ENCODE data around the gene CHCHD6.

The CHCHD6 gene

GRCh38 chr3:126997455-126998038, 293.5 kb downstream of the CHCHD6 start:
- Histone ChIP-seq H2AFZ (ENCODE audit: low read depth, low read length, severe bottlenecking) (no peak overlapping the region), H3K9me2 (replicated peaks; ENCODE audit: insufficient read depth, low read length) (no peaks in the 10 kb centered on the region), H3K9ac (ENCODE audit: low read length) (no peak overlapping the region), H3K9me3 (ENCODE audit: insufficient read depth, low read length) (no peaks in the 10 kb centered on the region), H3K27ac (ENCODE audit: low read depth, low read length) (no peak overlapping the region), H3K27me3 (ENCODE audit: low read length) (no peaks in the 10 kb centered on the region), H3F3A (ENCODE audit: insufficient read depth) (no peaks in the 10 kb centered on the region), H3K4me3 (ENCODE audit: insufficient read depth, low read length, poor library complexity, severe bottlenecking) (no peak overlapping the region), H3K36me3 (ENCODE audit: low read length) (no peaks in the 10 kb centered on the region), H3K4me2 (ENCODE audit: low read depth, low read length, poor library complexity, severe bottlenecking) (no peak overlapping the region), H4K20me1 (ENCODE audit: low read depth, low read length) (no peaks in the 10 kb centered on the region), H3K79me2 (ENCODE audit: insufficient read depth, low read length) (no peaks in the 10 kb centered on the region)
- TF ChIP-seq CTCF (IDR thresholded peaks at IDR 0.05; ENCODE audit: insufficient read depth, low read length, poor library complexity, severe bottlenecking): no peak
- TF ChIP-seq EZH2phosphoT487 (conservative IDR thresholded peaks at IDR 0.05; ENCODE audit: low read length): no peak

GRCh38 chr3:126998320-126998719, 294.3 kb downstream of the CHCHD6 start:
- Histone ChIP-seq H3K4me3 (ENCODE audit: insufficient read depth, low read length, poor library complexity, severe bottlenecking) (no peak overlapping the region), H3K4me2 (ENCODE audit: low read depth, low read length, poor library complexity, severe bottlenecking) (no peak overlapping the region), H4K20me1 (ENCODE audit: low read depth, low read length) (no peaks in the 10 kb centered on the region)

GRCh38 chr3:126998728-126999127, 294.7 kb downstream of the CHCHD6 start:
- no peak overlapping the region for H3K4me2 ChIP-seq (ENCODE audit: low read depth, low read length, poor library complexity, severe bottlenecking)
- no peaks in the 10 kb centered on the region for H4K20me1 ChIP-seq (ENCODE audit: low read depth, low read length)
- no peak overlapping the region for H2AFZ ChIP-seq (ENCODE audit: low read depth, low read length, severe bottlenecking)
- no peaks in the 10 kb centered on the region for H3K9me2 ChIP-seq (replicated peaks; ENCODE audit: insufficient read depth, low read length)
- H3K79me2 ChIP-seq (ENCODE audit: insufficient read depth, low read length): no peaks in the 10 kb centered on the region
- H3F3A ChIP-seq (ENCODE audit: insufficient read depth): no peaks in the 10 kb centered on the region
- H3K4me3 ChIP-seq (ENCODE audit: insufficient read depth, low read length, poor library complexity, severe bottlenecking): no peak overlapping the region
- H3K27ac ChIP-seq (ENCODE audit: low read depth, low read length): no peak overlapping the region
- TF ChIP-seq EZH2phosphoT487 (conservative IDR thresholded peaks at IDR 0.05; ENCODE audit: low read length) (no peak), CTCF (IDR thresholded peaks at IDR 0.05; ENCODE audit: insufficient read depth, low read length, poor library complexity, severe bottlenecking) (no peak)
- no peak overlapping the region for H3K9ac ChIP-seq (ENCODE audit: low read length)
- H3K9me3 ChIP-seq (ENCODE audit: insufficient read depth, low read length): no peaks in the 10 kb centered on the region
- H3K27me3 ChIP-seq (ENCODE audit: low read length): no peaks in the 10 kb centered on the region
- H3K36me3 ChIP-seq (ENCODE audit: low read length): no peaks in the 10 kb centered on the region

More at GRCh38 chr3:126998320-126998719, 294.3 kb downstream of the CHCHD6 start:
- Histone ChIP-seq H3K9me3 (ENCODE audit: insufficient read depth, low read length) (no peaks in the 10 kb centered on the region), H2AFZ (ENCODE audit: low read depth, low read length, severe bottlenecking) (no peak overlapping the region), H3K27me3 (ENCODE audit: low read length) (no peaks in the 10 kb centered on the region), H3K27ac (ENCODE audit: low read depth, low read length) (no peak overlapping the region), H3K9me2 (replicated peaks; ENCODE audit: insufficient read depth, low read length) (no peaks in the 10 kb centered on the region), H3K9ac (ENCODE audit: low read length) (no peak overlapping the region), H3K79me2 (ENCODE audit: insufficient read depth, low read length) (no peaks in the 10 kb centered on the region), H3F3A (ENCODE audit: insufficient read depth) (no peaks in the 10 kb centered on the region), H3K36me3 (ENCODE audit: low read length) (no peaks in the 10 kb centered on the region)
- TF ChIP-seq EZH2phosphoT487 (conservative IDR thresholded peaks at IDR 0.05; ENCODE audit: low read length) (no peak), CTCF (IDR thresholded peaks at IDR 0.05; ENCODE audit: insufficient read depth, low read length, poor library complexity, severe bottlenecking) (no peak)
